Endodermal cell (in vitro differentiated cells): Measurements from ENCODE around the gene PLXNB2. TPM values are rescaled to one million over a fixed set of nuclear protein-coding genes. Genes with fewer than 3 reads are reported as not detected.

Experiments used
- DNase-seq: peaks from one replicate; pipeline ENCODE4 v3.0.0-alpha.2; 2017
- H3K27ac ChIP-seq: 2 replicates; pipeline ENCODE4 v1.5.1; 2013; ENCODE audit warnings: mild to moderate bottlenecking, low read depth, low read length, moderate library complexity
- H3K27me3 ChIP-seq: 2 replicates; pipeline ENCODE4 v1.6.1; 2013; ENCODE audit warnings: mild to moderate bottlenecking, low read length, moderate library complexity; ENCODE audit not compliant: insufficient read depth, control insufficient read depth, poor library complexity, severe bottlenecking
- H3K36me3 ChIP-seq: 2 replicates; pipeline ENCODE4 v1.7.0; 2013; ENCODE audit warnings: mild to moderate bottlenecking, low read length, moderate library complexity; ENCODE audit not compliant: control insufficient read depth, insufficient read depth
- H3K4me1 ChIP-seq: one replicate; pipeline ENCODE4 v1.7.0; 2013; ENCODE audit warnings: low read length; ENCODE audit not compliant: control insufficient read depth, insufficient read depth
- H3K4me3 ChIP-seq: 2 replicates; pipeline ENCODE4 v1.5.1; 2013; ENCODE audit warnings: mild to moderate bottlenecking, low read length, moderate library complexity
- H3K9ac ChIP-seq: 2 replicates; pipeline ENCODE4 v1.6.1; 2013; ENCODE audit warnings: mild to moderate bottlenecking, low read length, moderate library complexity; ENCODE audit not compliant: poor library complexity, severe bottlenecking; ENCODE audit errors: extremely low read depth
- H3K9me3 ChIP-seq: 2 replicates; pipeline ENCODE4 v1.6.1; 2013; ENCODE audit warnings: mild to moderate bottlenecking, low read length, moderate library complexity; ENCODE audit not compliant: control insufficient read depth
- H3K27ac Mint-ChIP-seq: 2 replicates; pipeline ENCODE4 v1.8.0; 2020; ENCODE audit warnings: mixed read lengths
- H3K27me3 Mint-ChIP-seq: 2 replicates; pipeline ENCODE4 v1.8.0; 2021; ENCODE audit warnings: mild to moderate bottlenecking, mixed read lengths; ENCODE audit not compliant: insufficient read depth
- H3K36me3 Mint-ChIP-seq: 2 replicates; pipeline ENCODE4 v1.8.0; 2020; ENCODE audit warnings: low read depth, mixed read lengths
- H3K4me1 Mint-ChIP-seq: 2 replicates; pipeline ENCODE4 v1.8.0; 2020; ENCODE audit warnings: mixed read lengths
- H3K4me3 Mint-ChIP-seq: 2 replicates; pipeline ENCODE4 v1.8.0; 2020; ENCODE audit warnings: mild to moderate bottlenecking, moderate library complexity, mixed read lengths
- H3K9me3 Mint-ChIP-seq: 2 replicates; pipeline ENCODE4 v1.8.0; 2020; ENCODE audit warnings: mild to moderate bottlenecking, mixed read lengths
- WGBS, 2 experiments: methylation state at CpG; one replicate each; pipeline versions ENCODE4 v1.1.5 to v1.1.7; 2013; ENCODE audit warnings: missing lambda C conversion rate in 2 of 2, mixed read lengths in 1 of 2; ENCODE audit not compliant: insufficient coverage in 1 of 2, insufficient read length in 1 of 2; 5-methylcytosine and 5-hydroxymethylcytosine counted together
- total RNA-seq, 2 donors: library from RNA; stranded (reverse); fragmentation: NEBNext Ultra II Directional in 1 of 2; extraction: Animal tissue kit (Norgen Biotek cat#: 25700) in 1 of 2; gene quantifications; 2 replicates in 1 of 2; 3 replicates in 1 of 2; pipeline ENCODE4 v1.2.1, GENCODE V29; 2021
- TF ChIP-seq, protein P1 (sequence below): fragments of 200-600 bp; sonication (generic); conservative IDR thresholded peaks from 2 replicates; pipeline ENCODE4 v1.5.0; 2021; ENCODE audit warnings: antibody characterized with exemption, mild to moderate bottlenecking

The PLXNB2 gene
- total RNA-seq, 2 donors from 2014 or later, result 94.7 to 97.7 TPM

DNA sequence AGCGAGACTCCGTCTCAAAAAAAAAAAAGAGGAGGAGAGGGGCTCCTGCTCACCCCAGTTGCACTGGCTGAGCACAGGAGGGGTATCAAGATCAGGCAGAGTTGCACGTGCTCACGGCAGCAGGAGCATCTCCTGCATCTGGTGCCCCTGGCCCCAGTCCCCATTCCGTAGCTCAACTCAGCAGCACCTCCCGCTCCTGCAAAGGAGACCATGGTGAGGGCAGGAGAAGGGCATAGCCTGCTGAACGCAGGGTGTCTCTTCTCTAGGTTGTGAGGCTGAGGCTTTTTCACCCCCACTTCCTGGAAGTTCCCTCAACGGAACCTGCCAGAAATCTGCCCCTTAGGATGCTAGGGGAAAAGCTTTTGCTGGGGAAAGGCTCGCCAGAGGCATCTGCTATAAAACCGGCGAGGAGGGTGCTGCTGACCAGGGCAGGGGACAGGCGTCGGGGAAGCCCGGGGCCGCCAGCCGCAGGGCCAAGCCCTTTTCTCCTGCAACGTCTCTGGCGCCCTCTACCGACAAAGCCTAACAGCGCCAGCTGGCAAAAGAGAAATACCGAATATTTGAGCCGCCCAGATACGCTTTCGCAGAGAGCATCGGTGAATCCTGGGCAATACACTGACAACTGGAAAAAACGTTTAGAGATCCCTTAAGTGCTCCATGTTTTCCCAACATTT, 34.7 kb upstream of the PLXNB2 start:
- no peaks in the 10 kb centered on the region for H3K9me3 Mint-ChIP-seq
- 19 to 21% methylated on average over 19 to 26 of the region's 26 CpGs for WGBS, 2 experiments
- peak overlapping the region; percentile 73 for H3K27ac ChIP-seq

DNA sequence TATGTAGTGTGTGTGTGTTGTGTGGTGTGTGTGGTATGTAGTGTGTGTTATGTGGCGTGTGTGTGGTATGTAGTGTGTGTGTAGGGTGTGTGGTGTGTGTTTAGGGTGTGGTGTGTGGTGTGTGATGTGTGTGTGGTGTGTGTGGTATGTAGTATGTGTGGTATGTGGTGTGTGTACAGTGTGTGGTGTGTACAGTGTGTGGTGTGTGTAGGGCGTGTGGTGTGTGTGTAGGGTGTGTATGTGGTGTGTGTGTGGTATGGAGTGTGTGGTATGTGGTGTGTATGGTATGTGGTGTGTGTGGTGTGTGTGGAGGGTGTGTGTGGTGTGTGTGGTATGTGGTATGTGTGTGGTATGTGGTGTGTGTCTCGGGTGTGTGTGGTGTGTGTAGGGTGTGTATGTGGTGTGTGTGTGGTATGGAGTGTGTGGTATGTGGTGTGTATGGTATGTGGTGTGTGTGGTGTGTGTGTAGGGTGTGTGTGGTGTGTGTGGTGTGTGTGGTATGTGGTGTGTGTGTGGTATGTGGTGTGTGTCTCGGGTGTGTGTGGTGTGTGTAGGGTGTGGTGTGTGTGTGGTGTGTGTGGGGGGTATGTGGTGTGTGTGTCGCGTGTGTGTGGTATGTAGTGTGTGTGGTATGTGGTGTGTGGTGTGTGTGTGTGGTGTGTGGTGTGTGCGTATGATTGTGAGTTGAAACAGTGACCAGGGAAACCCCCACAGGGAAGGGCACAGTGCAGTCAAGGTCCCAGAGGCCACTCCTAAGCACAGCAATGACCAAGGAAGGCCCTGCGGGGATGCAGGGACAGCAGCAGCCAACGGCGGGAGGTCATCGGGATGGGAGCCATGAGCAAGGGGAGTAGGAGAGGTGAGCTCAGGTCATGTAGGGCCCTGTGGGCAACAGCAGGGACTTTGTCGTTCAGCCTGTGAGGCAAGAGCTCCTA, 32.8 kb upstream of the PLXNB2 start:
- H3K4me1 Mint-ChIP-seq, result no peaks in the 10 kb centered on the region
- no peaks in the 10 kb centered on the region for H3K27me3 ChIP-seq
- no peaks in the 10 kb centered on the region for H3K36me3 Mint-ChIP-seq
- H3K27ac Mint-ChIP-seq, result no peak overlapping the region
- no peak overlapping the region for H3K4me3 ChIP-seq
- TF ChIP-seq, protein P1, sequence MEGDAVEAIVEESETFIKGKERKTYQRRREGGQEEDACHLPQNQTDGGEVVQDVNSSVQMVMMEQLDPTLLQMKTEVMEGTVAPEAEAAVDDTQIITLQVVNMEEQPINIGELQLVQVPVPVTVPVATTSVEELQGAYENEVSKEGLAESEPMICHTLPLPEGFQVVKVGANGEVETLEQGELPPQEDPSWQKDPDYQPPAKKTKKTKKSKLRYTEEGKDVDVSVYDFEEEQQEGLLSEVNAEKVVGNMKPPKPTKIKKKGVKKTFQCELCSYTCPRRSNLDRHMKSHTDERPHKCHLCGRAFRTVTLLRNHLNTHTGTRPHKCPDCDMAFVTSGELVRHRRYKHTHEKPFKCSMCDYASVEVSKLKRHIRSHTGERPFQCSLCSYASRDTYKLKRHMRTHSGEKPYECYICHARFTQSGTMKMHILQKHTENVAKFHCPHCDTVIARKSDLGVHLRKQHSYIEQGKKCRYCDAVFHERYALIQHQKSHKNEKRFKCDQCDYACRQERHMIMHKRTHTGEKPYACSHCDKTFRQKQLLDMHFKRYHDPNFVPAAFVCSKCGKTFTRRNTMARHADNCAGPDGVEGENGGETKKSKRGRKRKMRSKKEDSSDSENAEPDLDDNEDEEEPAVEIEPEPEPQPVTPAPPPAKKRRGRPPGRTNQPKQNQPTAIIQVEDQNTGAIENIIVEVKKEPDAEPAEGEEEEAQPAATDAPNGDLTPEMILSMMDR, result no peak
- DNase-seq, result peak; percentile 61
- H3K27ac ChIP-seq, result no peak overlapping the region
- H3K4me1 ChIP-seq, result no peaks in the 10 kb centered on the region
- peaks cover 5% of the 10 kb centered on the region for H3K27me3 Mint-ChIP-seq
- peaks cover 11% of the 10 kb centered on the region for H3K9me3 ChIP-seq
- WGBS, 2 experiments, result 85% methylated on average over 9 of the region's 12 CpGs; no CpG with 5 or more reads in 1 of the 2 experiments
- H3K9me3 Mint-ChIP-seq, result no peaks in the 10 kb centered on the region
- no peak overlapping the region for H3K9ac ChIP-seq
- H3K4me3 Mint-ChIP-seq, result no peak overlapping the region
- no peaks in the 10 kb centered on the region for H3K36me3 ChIP-seq

More for the DNA sequence above, 34.7 kb upstream of the PLXNB2 start:
- no peaks in the 10 kb centered on the region for H3K36me3 Mint-ChIP-seq
- H3K27me3 Mint-ChIP-seq, result peaks cover 5% of the 10 kb centered on the region
- no peaks in the 10 kb centered on the region for H3K27me3 ChIP-seq
- H3K4me1 ChIP-seq, result no peaks in the 10 kb centered on the region
- H3K4me3 ChIP-seq, result peak overlapping the region; percentile 87
- H3K36me3 ChIP-seq, result no peaks in the 10 kb centered on the region
- peak overlapping the region; percentile 64 for H3K4me3 Mint-ChIP-seq
- H3K9me3 ChIP-seq, result peaks cover 11% of the 10 kb centered on the region
- peak; percentile 97 for DNase-seq
- H3K9ac ChIP-seq, result peak overlapping the region; percentile 67
- TF ChIP-seq, protein P1, result peak; percentile 98
- peak overlapping the region; percentile 92 for H3K27ac Mint-ChIP-seq
- no peaks in the 10 kb centered on the region for H3K4me1 Mint-ChIP-seq

DNA sequence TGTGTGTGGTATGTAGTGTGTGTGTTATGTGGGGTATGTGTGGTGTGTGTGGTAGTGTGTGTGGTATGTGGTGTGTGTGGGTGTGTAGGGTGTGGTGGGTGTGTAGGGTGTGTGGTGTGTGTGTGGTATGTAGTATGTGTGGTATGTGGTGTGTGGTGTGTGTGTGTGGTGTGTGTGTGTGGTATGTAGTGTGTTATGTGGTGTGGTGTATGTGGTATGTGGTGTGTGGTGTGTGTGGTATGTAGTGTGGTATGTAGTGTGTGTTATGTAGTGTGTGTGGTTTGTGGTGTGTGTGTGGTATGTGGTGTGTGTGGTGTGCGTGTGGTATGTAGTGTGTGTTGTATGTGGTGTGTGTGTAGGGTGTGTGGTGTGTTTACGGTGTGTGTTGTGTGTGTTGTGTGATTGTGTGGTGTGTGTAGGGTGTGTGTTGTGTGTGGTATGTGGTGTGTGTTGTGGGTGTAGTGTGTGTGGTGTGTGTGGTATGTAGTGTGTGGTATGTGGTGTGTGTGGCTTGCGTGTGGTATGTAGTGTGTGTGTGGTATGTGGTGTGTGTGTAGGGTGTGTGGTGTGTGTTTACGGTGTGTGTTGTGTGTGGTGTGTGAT, 31.5 kb upstream of the PLXNB2 start:
- Mint-ChIP-seq H3K9me3 (no peaks in the 10 kb centered on the region), H3K4me3 (no peak overlapping the region), H3K4me1 (no peaks in the 10 kb centered on the region), H3K36me3 (no peaks in the 10 kb centered on the region), H3K27ac (no peak overlapping the region), H3K27me3 (peaks cover 5% of the 10 kb centered on the region)
- H3K4me1 ChIP-seq, result no peaks in the 10 kb centered on the region
- H3K27ac ChIP-seq, result no peak overlapping the region
- H3K9ac ChIP-seq, result no peak overlapping the region
- peaks cover 11% of the 10 kb centered on the region for H3K9me3 ChIP-seq
- H3K27me3 ChIP-seq, result no peaks in the 10 kb centered on the region
- DNase-seq, result no peak
- H3K4me3 ChIP-seq, result no peak overlapping the region
- 92 to 93% methylated on average over 3 to 4 of the region's 4 CpGs for WGBS, 2 experiments
- no peaks in the 10 kb centered on the region for H3K36me3 ChIP-seq
- TF ChIP-seq, protein P1, result no peak
